GOT3 (cell line): ENCODE data around the gene SLC12A5.

Source experiments
- DNase-seq: peaks from one replicate; lab custom pipeline; 2025; ENCODE audit warnings: mixed read lengths; lab: John Stamatoyannopoulos, UW

Gene SLC12A5

DNA sequence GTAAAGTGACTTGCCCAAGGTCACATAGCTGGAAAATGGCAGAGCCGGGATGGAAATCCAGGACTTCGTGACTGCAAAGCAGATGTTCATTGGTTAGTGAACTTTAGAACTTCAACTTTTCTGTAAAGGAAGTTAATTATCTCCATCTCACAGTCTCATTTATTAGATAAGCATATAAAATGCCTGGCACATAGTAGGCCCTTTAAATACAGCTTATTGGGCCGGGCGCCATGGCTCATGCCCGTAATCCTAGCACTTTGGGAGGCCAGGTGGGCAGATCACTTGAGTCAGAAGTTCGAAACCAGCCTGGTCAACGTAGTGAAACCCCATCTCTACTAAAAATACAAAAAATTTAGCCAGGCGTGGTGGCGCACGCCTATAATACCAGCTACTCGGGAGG is 22.1 kb upstream of the SLC12A5 start:
- DNase-seq: no peak

DNA sequence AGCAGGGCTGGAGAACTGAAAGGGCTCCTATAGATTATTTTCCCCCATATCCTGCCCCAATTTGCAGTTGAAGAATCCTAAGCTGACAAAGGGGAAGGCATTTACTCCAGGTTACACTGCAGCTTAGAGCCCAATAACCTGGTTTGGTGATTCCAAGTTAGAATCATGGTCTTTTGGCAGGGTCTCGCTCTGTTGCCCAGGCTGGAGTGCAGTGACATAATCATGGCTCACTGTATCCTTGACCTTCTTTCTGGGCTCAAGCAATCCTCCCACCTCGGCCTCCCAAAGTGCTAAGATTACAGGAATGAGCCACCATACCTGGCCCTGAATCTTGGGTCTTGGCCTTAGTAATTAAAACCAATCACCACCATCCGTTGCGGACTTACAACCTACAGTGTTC is 21.3 kb upstream of the SLC12A5 start:
- no peak for DNase-seq

DNA sequence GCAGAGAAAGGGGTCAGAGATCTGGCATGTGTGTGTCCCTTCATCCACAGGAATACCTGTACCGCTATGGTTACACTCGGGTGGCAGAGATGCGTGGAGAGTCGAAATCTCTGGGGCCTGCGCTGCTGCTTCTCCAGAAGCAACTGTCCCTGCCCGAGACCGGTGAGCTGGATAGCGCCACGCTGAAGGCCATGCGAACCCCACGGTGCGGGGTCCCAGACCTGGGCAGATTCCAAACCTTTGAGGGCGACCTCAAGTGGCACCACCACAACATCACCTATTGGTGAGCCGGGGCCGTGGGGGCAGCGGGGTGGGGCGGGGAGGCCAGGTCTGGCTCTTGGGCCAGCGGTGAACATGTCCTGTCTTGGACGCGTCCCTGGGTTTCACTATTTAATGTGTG is 19.2 kb upstream of the SLC12A5 start:
- DNase-seq: no peak

DNA sequence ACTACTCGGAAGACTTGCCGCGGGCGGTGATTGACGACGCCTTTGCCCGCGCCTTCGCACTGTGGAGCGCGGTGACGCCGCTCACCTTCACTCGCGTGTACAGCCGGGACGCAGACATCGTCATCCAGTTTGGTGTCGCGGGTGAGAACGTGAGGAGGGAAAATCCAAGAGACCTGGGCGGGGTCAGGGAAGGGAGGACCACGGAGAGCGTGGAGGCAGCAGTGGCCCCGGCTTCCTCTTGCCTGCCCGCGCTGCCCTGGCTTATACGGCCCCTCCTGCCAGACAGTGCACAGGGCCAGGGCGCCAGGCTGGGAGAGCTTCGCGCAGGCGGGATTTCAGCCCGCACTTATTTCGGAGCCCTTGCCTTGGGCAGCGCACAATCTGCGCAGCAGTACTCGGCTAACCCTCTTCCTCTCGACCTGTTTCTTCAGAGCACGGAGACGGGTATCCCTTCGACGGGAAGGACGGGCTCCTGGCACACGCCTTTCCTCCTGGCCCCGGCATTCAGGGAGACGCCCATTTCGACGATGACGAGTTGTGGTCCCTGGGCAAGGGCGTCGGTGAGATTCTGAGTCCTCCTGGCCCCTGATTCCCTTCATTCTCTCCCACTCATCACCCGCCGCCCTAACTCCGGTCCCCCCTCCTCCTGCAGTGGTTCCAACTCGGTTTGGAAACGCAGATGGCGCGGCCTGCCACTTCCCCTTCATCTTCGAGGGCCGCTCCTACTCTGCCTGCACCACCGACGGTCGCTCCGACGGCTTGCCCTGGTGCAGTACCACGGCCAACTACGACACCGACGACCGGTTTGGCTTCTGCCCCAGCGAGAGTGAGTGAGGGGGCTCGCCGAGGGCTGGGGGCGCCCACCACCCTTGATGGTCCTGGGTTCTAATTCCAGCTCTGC is 18.3 kb upstream of the SLC12A5 start:
- no peak for DNase-seq

DNA sequence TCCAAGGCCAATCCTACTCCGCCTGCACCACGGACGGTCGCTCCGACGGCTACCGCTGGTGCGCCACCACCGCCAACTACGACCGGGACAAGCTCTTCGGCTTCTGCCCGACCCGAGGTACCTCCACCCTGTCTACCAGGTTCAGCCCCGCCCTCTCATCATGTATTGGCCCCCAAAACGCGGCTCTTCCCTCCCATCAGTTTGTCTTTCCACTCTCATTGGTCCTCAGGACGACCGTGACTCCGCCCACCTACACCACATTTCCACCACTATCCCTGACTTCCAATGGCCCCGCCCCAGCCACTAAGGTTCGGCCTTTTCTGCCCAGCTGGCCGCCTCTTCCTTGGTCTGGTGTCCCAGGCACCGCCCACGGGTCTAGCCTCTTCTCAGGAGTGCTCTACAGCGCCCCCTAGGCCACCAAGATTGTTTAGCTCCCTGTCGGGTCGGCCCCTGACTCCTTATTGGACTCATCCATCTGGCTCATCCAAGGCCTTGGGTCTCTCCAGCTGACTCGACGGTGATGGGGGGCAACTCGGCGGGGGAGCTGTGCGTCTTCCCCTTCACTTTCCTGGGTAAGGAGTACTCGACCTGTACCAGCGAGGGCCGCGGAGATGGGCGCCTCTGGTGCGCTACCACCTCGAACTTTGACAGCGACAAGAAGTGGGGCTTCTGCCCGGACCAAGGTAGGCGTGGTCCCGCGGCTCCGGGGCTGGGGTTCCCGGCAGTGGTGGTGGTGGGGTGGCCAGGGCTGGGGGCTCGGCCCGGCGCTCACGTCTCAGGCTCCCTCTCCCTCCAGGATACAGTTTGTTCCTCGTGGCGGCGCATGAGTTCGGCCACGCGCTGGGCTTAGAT is 17.2 kb upstream of the SLC12A5 start:
- DNase-seq: no peak

DNA sequence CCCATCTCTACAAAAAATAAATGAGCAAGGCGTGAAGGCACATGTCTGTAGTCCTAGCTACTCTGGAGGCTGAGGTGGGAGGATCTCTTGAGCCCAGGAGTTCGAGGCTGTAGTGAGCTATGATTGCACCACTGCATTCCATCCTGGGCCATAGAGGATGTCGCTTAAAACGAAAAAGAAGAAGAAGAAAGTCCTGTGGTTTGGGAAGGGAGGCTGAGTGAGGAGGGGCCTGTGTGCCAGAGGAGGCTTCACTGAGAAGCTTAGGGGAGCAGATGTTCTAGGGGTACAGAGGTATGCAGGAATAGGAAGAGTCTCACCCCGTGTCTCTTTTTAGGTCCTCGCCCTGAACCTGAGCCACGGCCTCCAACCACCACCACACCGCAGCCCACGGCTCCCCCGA is 16.1 kb upstream of the SLC12A5 start:
- no peak for DNase-seq

DNA sequence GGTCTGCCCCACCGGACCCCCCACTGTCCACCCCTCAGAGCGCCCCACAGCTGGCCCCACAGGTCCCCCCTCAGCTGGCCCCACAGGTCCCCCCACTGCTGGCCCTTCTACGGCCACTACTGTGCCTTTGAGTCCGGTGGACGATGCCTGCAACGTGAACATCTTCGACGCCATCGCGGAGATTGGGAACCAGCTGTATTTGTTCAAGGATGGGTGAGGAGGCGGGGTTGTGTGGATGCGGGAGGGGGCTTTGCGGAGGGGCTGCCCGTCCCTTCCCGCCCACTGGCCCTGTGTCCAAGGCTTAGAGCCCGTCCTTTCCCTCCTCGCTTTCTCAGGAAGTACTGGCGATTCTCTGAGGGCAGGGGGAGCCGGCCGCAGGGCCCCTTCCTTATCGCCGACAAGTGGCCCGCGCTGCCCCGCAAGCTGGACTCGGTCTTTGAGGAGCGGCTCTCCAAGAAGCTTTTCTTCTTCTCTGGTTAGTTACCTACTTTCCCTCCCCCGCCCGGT is 15.6 kb upstream of the SLC12A5 start:
- no peak for DNase-seq

DNA sequence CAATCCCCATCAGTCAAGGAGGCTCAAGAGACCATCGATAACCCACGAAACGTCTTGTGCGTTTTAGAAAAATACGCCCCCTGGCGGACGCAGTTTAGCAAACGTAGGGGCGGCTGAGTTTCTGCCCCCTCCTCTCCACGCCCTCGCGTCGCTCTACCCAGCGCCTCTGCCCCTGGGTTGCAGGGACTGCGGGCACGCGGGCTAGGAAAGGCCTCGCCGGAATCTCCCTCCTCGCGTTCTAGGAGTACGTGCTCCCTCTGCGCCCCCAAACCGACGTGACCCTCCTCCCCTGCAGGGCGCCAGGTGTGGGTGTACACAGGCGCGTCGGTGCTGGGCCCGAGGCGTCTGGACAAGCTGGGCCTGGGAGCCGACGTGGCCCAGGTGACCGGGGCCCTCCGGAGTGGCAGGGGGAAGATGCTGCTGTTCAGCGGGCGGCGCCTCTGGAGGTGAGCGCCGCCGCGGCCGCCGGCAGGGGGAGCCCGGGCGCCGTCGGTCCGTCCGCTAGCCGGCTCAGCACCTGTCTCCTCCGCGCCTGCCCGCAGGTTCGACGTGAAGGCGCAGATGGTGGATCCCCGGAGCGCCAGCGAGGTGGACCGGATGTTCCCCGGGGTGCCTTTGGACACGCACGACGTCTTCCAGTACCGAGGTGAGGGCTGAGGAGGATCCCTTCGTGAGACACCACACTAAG is 15.0 kb upstream of the SLC12A5 start:
- no peak for DNase-seq

DNA sequence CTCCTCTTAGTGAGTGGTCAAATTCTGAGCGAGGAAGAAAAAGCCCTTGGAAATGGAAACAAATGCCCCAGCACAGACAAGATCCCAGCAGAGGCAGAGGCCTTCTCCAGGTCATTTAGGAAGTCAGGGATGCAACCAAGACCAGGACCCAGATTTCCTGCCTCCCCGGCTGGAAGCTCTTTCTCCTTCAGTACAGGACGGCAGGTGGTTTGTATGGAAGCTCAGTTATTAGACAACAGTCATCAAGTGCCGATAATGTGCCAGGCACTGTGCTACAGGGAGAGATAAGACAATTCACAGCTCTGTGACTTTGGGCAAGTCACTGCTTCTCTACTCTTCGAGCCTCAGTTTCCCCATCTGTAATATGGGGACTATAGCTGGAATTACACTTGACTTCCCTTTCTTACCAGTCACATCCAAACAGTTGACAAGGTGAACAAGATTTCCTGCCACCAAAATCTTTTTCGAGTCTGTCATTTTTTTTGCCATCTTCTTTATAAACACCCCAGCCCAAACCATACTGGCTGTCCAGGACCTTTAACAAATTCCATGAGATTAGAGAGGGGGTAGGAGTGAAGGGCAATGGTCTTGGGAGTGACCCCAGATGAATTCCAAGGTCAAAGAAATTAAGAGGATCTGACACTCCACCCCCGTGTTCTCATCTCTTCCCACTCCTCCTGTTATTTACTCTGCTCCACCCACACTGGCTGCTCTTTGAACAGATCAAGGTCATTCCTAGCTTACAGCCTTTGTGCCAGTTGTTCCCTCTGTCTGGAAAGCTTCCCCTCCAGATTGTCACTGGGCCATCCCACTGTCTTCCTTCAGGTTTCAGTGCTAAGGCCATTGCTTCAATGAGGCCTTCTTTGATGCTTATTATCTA is 14.3 kb upstream of the SLC12A5 start:
- DNase-seq: no peak

DNA sequence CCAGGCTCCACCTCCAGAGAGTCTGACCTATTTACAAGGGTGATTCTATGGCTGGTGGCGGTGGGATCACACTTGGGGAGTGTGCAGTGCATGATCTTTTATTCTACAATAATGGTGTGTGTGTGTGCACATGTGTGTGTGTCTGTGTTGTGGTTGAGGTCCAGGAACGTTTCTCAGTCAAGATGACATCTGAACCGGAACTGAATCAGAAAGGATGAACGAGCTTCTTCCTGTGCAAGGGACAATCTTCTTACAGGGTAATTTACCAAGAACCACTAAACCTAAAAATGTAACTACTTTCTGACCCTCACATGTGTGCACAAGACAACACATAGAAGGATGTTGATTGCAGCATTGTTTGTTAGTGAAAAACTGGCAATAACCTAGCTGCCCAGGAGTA is 11.7 kb upstream of the SLC12A5 start:
- DNase-seq: no peak

DNA sequence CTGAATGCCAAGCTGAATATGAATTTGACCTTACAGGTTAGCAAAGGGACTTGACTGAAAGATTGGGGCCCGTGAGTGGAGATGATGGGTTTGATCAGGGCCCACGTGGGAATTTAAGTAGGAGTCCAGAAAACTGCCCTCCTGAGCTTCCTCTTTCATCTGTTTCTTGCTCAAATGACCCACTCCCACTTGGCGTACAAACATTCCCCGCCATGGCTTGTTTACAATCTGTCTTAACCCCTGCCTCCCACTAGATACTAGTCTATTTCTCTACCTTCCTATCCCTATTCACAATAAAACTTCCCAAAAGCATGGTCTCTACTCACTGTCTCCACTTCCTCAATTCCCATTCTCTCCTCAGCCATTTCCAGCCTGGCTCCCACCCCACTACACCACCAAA is 10.9 kb upstream of the SLC12A5 start:
- no peak for DNase-seq

DNA sequence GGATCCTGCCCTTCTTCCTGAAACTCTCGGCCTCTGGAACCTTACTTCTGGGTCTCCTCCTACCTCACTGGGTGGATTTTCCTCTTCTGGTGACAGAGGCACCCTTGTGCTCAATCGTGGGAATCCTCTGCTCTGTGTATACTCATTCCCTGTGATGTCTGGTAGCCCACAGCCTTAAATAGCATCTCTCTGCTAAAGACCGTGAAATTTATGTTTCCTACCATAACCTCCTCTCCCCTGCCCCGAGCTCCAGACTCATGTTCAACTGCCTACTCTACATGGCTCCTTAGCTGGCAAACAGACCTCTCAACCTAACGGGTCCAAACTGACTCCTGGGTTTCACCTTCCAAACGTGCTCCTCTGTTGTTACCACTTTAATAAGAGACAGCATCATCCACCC is 10.4 kb upstream of the SLC12A5 start:
- no peak for DNase-seq

DNA sequence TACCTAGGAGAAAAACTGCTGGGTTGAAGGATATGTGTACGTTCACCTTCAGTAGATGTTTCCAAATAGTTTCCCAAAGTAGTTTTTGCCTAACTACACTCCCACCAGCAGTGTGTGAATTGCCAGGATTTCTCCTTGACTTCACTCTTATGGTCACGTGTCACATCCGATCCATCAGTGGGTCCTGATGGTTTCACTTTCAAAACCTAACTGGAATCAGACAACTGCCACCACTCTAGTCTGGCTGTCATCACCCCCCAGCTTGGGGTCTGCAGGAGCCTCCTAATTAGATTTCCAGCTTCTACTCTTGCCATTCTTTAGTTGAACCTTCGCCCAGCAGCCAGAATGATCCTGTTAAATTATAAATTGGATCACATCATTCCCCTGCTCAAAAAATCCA is 8.5 kb upstream of the SLC12A5 start:
- DNase-seq: no peak

DNA sequence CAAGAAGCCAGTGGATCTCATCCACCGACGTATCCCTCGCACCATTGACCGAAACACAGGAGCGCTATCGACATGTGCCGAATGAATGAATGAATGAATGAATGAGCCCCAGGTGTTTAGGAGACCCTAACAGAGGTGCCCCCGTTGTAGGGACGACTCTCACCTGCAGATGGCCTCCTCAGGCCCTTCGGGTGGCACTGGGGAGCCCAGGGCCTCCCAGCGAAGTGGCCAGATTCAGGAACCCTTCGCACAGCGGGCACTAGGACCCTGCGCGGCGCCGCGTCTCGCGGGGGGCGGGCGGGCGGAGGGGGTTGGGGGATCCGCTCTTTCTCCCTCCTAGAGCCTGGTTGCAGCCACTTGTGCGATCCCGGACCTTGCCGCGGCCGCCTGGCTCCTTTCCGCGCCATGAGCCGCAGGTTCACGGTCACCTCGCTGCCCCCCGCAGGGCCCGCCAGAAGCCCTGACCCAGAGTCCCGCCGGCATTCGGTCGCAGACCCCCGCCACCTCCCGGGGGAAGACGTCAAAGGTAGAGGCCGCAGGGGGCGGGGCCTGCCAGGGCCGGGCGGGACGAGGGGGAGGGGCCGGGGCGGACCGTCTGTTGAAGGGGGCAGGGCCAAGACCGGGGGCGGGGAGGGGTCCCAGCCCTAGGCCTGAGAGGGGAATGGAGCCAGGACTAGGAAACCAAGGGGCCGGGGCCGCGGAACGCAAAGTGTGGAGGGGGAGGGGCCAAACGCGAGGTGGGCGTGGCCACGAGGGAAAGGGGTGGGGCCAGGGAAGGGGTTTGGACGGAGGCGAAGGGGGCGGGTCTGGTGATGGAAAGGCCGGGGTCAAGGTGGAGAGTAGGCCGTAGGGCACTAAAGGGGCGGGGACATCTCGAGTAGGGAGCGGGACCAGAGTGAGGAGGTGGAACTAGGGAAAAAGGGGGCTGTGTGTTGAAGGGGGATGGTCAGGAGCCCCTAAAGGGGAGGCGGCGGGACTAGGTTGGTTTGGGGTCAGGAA is 7.4 kb upstream of the SLC12A5 start:
- DNase-seq: no peak

DNA sequence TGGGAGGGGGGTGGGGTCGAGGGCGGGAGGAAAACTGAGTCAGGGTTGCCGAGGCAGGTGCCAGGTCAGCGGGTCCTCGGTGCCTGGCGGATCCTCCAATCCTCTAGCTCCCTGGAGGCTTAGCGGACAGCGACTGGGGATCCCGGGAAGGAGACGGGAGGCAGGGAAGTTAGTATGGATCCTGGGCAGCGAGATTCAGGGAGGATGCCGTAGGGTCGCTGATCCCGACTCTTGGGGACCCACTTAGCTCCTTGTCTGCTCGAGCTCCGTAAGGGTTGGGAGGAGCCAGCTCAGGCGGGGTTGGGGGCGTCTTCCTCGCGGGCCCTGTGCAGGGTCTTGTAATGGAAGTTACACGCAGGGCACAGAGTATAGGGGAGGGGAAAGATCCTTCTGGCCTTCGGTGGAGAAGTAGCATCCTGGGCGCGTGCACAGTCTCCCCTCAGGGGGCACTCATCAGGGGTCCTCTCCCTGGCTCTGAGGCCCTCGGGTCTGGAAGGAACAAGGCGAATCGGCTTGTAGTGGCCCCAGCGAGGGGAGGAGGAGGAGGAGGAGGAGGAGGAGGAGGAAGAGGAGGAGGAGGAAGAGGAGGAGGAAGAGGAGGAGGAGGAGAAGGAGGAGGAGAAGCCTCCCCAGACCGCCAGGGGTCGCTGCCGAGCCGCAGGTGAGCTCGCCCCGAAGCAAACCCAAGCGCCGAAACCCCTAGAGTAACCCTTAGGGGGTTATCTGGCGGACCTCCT is 6.4 kb upstream of the SLC12A5 start:
- no peak for DNase-seq

DNA sequence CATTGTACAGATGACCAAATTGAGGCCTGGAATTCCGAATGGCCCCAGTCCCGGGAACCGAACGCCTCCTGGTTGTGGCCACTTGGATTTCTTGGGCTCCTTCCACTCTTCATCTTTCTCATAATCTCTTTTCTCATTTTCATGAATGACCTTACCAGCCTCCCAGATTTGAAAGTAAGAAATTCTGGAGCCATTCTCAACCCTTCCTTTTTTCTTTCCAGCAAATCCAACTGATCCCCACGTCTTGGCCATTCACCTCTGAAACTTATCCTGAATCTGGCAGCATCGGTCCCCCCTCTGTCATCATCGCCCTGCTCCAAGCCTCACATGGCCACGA is 5.9 kb upstream of the SLC12A5 start:
- no peak for DNase-seq

DNA sequence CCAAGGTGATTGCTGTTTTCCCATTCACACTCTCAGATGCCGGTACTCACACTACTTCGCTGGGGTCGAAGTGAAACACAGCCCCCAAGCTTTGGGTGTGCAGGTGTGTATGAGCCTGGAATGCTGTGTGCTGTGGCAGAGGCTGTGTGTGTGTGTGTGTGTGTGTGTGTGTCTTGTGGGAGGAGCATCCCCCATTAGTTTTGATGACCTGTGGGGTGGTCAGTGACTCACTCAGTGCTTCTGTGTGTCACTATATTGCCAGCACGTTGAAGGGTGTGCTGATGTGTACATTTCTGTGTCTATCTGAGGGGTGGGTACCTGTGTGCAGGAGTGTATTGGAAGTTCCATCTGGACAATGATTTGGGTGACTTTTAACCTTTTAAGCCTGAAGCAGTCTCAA is 5.0 kb upstream of the SLC12A5 start:
- DNase-seq: no peak

DNA sequence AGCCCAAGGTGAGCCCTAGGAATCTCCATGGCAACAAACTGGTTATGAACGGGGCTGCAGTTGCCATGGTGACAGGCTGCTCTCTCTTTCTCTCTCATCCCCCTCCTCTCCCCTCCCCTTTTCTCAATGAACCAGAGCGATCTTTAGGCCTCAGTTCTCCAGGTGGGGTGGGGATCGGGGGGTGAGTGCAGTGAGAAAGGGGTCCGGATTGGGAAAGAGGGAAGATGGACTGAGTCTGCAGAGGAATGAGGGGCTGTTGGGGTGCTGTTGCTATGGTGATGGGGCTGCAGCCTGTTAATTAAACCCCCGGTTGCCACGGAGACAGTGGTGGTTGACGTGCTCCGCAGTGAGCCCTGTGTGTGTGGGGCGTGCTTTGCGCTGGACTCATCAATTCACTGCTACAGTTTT is 3.6 kb upstream of the SLC12A5 start:
- DNase-seq: no peak

DNA sequence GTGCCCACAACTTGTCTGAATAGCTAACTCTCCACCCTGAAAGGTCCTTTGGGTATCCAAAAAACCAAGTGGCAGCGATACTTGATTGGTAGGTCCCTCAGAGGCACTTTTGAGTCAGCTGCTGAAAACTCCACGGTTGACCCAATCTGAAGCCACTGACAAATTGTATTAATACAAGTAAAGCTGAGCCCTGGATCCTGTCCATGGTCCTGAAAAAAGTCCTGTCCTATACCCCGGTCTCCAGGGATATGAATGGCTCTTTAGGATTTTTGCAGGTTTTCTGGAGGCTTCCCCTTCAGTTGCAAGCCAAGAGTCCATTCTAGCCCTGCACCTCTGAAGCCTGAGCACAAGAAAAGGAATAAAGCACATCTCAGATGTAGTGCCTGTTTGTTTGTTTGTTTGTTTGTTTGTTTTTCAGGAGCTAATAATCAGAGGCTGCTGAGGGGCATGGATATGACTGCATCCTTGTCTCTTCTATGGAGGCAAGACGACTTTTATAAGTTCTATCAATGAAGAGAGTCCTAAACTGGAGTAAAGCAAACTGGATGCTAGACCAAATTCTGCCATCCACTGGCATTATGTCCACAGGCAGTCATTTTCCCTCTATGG is 1.7 kb upstream of the SLC12A5 start:
- DNase-seq: no peak
